Lower leg skin (tissue), 3 donors: ENCODE data around the gene METRNL.

Experiments used
- CTCF ChIP-seq, 3 donors: fragments of 450-650 bp; IDR thresholded peaks; one replicate each; pipeline ENCODE4 v1.5.1; 2016; ENCODE audit warnings: antibody characterized with exemption in 3 of 3, mild to moderate bottlenecking in 3 of 3, moderate library complexity in 2 of 3
- POLR2A ChIP-seq, 2 donors: fragments of 450-650 bp; IDR thresholded peaks; one replicate each; pipeline ENCODE4 v1.6.1; 2016 to 2017; ENCODE audit warnings: antibody characterized with exemption in 2 of 2, mild to moderate bottlenecking in 1 of 2, moderate library complexity in 1 of 2

GRCh38 chr17:83077411-83077810 is 2.0 kb upstream of the METRNL start:
- no peak for TF ChIP-seq CTCF (IDR thresholded peaks at IDR 0.05)
- no peak for TF ChIP-seq POLR2A (IDR thresholded peaks at IDR 0.05)
